Measurements from ENCODE around the gene SULF2.

GRCh38 chr20:47699818-47700217, 85.5 kb downstream of the SULF2 start:
- no peak for TF ChIP-seq TOX (CRISPR knock-in tag; IDR thresholded peaks at IDR 0.05; ENCODE audit: borderline replicate concordance)
- TF ChIP-seq, protein P1, sequence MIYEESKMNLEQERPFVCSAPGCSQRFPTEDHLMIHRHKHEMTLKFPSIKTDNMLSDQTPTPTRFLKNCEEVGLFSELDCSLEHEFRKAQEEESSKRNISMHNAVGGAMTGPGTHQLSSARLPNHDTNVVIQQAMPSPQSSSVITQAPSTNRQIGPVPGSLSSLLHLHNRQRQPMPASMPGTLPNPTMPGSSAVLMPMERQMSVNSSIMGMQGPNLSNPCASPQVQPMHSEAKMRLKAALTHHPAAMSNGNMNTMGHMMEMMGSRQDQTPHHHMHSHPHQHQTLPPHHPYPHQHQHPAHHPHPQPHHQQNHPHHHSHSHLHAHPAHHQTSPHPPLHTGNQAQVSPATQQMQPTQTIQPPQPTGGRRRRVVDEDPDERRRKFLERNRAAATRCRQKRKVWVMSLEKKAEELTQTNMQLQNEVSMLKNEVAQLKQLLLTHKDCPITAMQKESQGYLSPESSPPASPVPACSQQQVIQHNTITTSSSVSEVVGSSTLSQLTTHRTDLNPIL (CRISPR knock-in tag; IDR thresholded peaks at IDR 0.05; ENCODE audit: low read depth), result no peak
- TF ChIP-seq OSR1 (CRISPR knock-in tag; IDR thresholded peaks at IDR 0.05), result no peak
- TF ChIP-seq, protein P2, sequence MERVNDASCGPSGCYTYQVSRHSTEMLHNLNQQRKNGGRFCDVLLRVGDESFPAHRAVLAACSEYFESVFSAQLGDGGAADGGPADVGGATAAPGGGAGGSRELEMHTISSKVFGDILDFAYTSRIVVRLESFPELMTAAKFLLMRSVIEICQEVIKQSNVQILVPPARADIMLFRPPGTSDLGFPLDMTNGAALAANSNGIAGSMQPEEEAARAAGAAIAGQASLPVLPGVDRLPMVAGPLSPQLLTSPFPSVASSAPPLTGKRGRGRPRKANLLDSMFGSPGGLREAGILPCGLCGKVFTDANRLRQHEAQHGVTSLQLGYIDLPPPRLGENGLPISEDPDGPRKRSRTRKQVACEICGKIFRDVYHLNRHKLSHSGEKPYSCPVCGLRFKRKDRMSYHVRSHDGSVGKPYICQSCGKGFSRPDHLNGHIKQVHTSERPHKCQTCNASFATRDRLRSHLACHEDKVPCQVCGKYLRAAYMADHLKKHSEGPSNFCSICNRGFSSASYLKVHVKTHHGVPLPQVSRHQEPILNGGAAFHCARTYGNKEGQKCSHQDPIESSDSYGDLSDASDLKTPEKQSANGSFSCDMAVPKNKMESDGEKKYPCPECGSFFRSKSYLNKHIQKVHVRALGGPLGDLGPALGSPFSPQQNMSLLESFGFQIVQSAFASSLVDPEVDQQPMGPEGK (CRISPR knock-in tag; IDR thresholded peaks at IDR 0.05; ENCODE audit: borderline replicate concordance), result no peak
- no peak for TF ChIP-seq CSRNP3 (CRISPR knock-in tag; IDR thresholded peaks at IDR 0.05)
- TF ChIP-seq BACH2 (CRISPR knock-in tag; IDR thresholded peaks at IDR 0.05; ENCODE audit: borderline replicate concordance), result no peak
- TF ChIP-seq ZNF565 (CRISPR knock-in tag; conservative IDR thresholded peaks at IDR 0.05; ENCODE audit: low read depth), result no peak
- TF ChIP-seq RARB (CRISPR knock-in tag; IDR thresholded peaks at IDR 0.05), result no peak
- TF ChIP-seq ZFP30 (CRISPR knock-in tag; IDR thresholded peaks at IDR 0.05), result no peak
- no peak for TF ChIP-seq ESRRG (CRISPR knock-in tag; IDR thresholded peaks at IDR 0.05)
- no peak for TF ChIP-seq ZFP3 (CRISPR knock-in tag; IDR thresholded peaks at IDR 0.05)
